ENCODE data around the gene MED15. TPM values are rescaled to one million over a fixed set of nuclear protein-coding genes. Genes with fewer than 3 reads are reported as not detected.

MED15 gene
- total and polyA plus RNA-seq, 2 of the 8 experiments (the other 6 are each of a cell fraction or from before 2014, with no cell fraction given) = 28.3 to 57.1 TPM

- Histone ChIP-seq H2BK15ac (ENCODE audit: low read length) (no peak overlapping the region), H3K14ac (ENCODE audit: insufficient read length) (no peak overlapping the region), H3K4me2 (ENCODE audit: insufficient read depth in 1 of 2, low read depth in 2 of 2, low read length in 2 of 2) (no peak overlapping the region), H4K20me1 (replicated peaks in 1 of 2; ENCODE audit: control insufficient read depth in 1 of 2, insufficient read depth in 2 of 2, low read length in 2 of 2) (peaks cover 0 to 5% of the 10 kb centered on the region in 2 experiments), H3K23me2 (ENCODE audit: low read depth, low read length) (no peaks in the 10 kb centered on the region), H2AFZ (ENCODE audit: low read length) (no peak overlapping the region), H3K27me3 (replicated peaks in 1 of 4; ENCODE audit: control insufficient read depth in 3 of 4, extremely low read depth in 1 of 4, insufficient read depth in 3 of 4, low read length in 3 of 4) (no peaks in the 10 kb centered on the region), H2BK120ac (replicated peaks; ENCODE audit: low read depth, low read length) (no peak overlapping the region), H2BK20ac (ENCODE audit: low read length) (no peak overlapping the region), H3K4ac (replicated peaks; ENCODE audit: insufficient read length, low read depth, low read length) (no peak overlapping the region), H3K79me1 (ENCODE audit: low read depth, low read length) (no peaks in the 10 kb centered on the region), H3K4me1 (replicated peaks in 1 of 4; ENCODE audit: control insufficient read depth in 3 of 4, insufficient read depth in 4 of 4, low read length in 3 of 4) (no peaks in the 10 kb centered on the region), H3K23ac (ENCODE audit: insufficient read length) (no peak overlapping the region), H4K5ac (ENCODE audit: insufficient read length, low read depth, low read length) (no peak overlapping the region), H2BK5ac (ENCODE audit: low read depth, low read length) (no peak overlapping the region), H3K27ac (ENCODE audit: low read depth, low read length) (no peak overlapping the region), H4K91ac (replicated peaks; ENCODE audit: insufficient read length, low read length) (no peak overlapping the region), H4K8ac (ENCODE audit: extremely low read depth, insufficient read depth, low read length) (no peak overlapping the region), H2BK12ac (ENCODE audit: low read depth, low read length) (no peak overlapping the region), H3K18ac (ENCODE audit: extremely low read depth, low read length) (no peak overlapping the region), H3K56ac (replicated peaks; ENCODE audit: insufficient read length, low read depth, low read length) (no peak overlapping the region), H2AK5ac (ENCODE audit: low read depth, low read length) (no peak overlapping the region), H3K9me3 (ENCODE audit: insufficient read depth in 2 of 2, low read depth in 1 of 2, low read length in 1 of 2) (0 out of 4 replicates have a peak, but pooled peaks cover 0 to 4% of the 10 kb centered on the region in 2 experiments), H3K79me2 (ENCODE audit: control insufficient read depth in 1 of 2, insufficient read depth in 2 of 2, low read length in 2 of 2) (no peaks in the 10 kb centered on the region), H3K36me3 (ENCODE audit: control insufficient read depth in 2 of 4, insufficient read depth in 4 of 4, low read length in 3 of 4) (peaks cover 5 to 27% (median 12%) of the 10 kb centered on the region in 4 experiments; a peak in 6 of 8 replicates), H3K4me3 (ENCODE audit: extremely low read depth in 1 of 4, insufficient read depth in 2 of 4, low read depth in 3 of 4, low read length in 4 of 4) (no peak overlapping the region), H3K9ac (replicated peaks in 1 of 4; ENCODE audit: extremely low read depth in 1 of 4, low read depth in 3 of 4, low read length in 3 of 4) (no peak overlapping the region)
- TF ChIP-seq ASH2L (IDR thresholded peaks at IDR 0.05; ENCODE audit: low read length) = no peak
- ChIA-PET CTCF (ENCODE audit: partially characterized antibody) (interaction anchor here (0.8 to 18.2 kb wide), 6 partner anchors 9 to 180 kb away, joined by 4 to 366 read pairs (median 6); no protein-coding TSS in a partner anchor), POLR2A (ENCODE audit: partially characterized antibody) (no interaction called here)
- DNase-seq (ENCODE audit: low read depth in 1 of 2, low spot score in 2 of 2) (no peak), FAIRE-seq (no peak)
- 95% methylated on average over 4 of the region's 4 CpGs; no CpG with 5 or more reads in 1 of the 2 experiments for WGBS, 2 experiments (ENCODE audit: extremely low coverage in 1 of 2, insufficient coverage in 1 of 2, insufficient read length in 1 of 2, insufficient replicate concordance in 2 of 2, low coverage in 1 of 2, low lambda C conversion rate in 2 of 2, missing lambda C conversion rate in 1 of 2)
These were observed 54.5 kb downstream of the MED15 start for GRCh38 chr22:20561882-20562281.

All from H1 (cell line).